HL-60 (cell line): ENCODE results near the gene CARD14.

Experiments used
- POLR2AphosphoS5 ChIP-seq: IDR thresholded peaks from 2 replicates; pipeline ENCODE4 v1.6.1; 2012; ENCODE audit warnings: low read depth
- TF ChIP-seq, protein P1 (sequence below): IDR thresholded peaks from one replicate; pipeline ENCODE4 v1.5.1; 2011; ENCODE audit warnings: low read length, control low read depth, inconsistent platforms; ENCODE audit not compliant: insufficient read depth
- TF ChIP-seq, protein P2 (sequence below): IDR thresholded peaks from 2 replicates; pipeline ENCODE4 v1.6.1; 2012; ENCODE audit warnings: low read depth; ENCODE audit not compliant: insufficient replicate concordance

DNA sequence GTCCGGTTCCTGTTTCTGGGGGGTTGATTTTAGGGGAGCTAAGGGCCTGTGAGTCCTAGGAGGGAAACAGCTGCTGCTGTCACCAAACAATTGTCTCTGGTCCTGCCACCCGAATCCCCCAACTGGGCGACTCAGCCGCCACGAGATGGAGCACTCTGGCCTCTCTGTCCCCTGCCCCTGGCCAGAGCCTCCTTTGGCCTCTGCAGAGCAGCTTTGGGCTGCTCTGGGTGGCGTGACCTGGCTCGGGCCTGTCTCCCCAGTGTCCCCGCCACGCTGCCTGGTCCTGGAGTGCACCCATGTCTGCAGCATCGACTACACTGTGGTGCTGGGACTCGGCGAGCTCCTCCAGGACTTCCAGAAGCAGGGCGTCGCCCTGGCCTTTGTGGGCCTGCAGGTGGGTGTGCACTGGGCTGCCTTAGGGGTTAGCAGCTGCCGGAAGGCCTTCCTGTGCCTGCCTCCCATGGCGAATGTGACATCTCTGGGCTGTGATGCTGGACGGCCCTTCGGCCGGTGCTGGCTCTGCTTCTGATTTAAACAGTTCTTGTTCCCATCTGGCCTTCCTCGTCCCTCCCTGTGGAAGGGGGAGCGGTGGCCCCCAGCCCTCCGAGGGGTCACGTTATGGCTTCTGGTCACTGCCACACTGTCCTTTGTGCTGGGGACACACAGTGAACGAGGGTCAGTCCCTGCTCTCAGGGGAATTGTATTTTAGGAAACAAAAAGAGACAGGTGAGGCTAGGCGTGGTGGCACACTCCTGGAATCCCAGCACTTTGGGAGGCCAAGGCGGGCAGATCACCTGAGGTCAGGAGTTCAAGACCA, 79.3 kb downstream of the CARD14 start:
- TF ChIP-seq, protein P1, sequence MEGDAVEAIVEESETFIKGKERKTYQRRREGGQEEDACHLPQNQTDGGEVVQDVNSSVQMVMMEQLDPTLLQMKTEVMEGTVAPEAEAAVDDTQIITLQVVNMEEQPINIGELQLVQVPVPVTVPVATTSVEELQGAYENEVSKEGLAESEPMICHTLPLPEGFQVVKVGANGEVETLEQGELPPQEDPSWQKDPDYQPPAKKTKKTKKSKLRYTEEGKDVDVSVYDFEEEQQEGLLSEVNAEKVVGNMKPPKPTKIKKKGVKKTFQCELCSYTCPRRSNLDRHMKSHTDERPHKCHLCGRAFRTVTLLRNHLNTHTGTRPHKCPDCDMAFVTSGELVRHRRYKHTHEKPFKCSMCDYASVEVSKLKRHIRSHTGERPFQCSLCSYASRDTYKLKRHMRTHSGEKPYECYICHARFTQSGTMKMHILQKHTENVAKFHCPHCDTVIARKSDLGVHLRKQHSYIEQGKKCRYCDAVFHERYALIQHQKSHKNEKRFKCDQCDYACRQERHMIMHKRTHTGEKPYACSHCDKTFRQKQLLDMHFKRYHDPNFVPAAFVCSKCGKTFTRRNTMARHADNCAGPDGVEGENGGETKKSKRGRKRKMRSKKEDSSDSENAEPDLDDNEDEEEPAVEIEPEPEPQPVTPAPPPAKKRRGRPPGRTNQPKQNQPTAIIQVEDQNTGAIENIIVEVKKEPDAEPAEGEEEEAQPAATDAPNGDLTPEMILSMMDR: no peak
- TF ChIP-seq POLR2AphosphoS5: no peak
- TF ChIP-seq, protein P2, sequence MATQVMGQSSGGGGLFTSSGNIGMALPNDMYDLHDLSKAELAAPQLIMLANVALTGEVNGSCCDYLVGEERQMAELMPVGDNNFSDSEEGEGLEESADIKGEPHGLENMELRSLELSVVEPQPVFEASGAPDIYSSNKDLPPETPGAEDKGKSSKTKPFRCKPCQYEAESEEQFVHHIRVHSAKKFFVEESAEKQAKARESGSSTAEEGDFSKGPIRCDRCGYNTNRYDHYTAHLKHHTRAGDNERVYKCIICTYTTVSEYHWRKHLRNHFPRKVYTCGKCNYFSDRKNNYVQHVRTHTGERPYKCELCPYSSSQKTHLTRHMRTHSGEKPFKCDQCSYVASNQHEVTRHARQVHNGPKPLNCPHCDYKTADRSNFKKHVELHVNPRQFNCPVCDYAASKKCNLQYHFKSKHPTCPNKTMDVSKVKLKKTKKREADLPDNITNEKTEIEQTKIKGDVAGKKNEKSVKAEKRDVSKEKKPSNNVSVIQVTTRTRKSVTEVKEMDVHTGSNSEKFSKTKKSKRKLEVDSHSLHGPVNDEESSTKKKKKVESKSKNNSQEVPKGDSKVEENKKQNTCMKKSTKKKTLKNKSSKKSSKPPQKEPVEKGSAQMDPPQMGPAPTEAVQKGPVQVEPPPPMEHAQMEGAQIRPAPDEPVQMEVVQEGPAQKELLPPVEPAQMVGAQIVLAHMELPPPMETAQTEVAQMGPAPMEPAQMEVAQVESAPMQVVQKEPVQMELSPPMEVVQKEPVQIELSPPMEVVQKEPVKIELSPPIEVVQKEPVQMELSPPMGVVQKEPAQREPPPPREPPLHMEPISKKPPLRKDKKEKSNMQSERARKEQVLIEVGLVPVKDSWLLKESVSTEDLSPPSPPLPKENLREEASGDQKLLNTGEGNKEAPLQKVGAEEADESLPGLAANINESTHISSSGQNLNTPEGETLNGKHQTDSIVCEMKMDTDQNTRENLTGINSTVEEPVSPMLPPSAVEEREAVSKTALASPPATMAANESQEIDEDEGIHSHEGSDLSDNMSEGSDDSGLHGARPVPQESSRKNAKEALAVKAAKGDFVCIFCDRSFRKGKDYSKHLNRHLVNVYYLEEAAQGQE: no peak
